Measurements from ENCODE around the gene TPCN1.

DNA sequence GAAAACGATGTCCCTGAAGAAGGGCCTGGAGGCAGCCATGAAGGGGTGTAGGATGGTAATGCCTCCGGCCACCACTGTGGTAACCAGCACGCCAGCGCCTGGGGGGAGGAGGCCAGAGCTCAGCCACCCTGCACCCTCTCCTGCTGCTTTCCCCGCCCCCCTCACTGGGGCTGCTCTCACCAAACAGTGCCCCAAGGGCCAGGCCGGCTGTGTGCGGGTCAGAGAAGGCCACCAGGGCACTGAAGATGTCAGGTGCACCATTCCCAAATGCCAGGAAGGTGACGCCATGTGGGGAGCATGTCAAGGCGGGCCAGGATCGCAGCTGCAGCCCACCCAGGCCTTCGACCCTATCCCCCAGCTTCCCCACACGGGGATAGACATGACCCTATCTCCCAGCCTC lies 99.1 kb downstream of the TPCN1 start:
- TF ChIP-seq, protein P1, sequence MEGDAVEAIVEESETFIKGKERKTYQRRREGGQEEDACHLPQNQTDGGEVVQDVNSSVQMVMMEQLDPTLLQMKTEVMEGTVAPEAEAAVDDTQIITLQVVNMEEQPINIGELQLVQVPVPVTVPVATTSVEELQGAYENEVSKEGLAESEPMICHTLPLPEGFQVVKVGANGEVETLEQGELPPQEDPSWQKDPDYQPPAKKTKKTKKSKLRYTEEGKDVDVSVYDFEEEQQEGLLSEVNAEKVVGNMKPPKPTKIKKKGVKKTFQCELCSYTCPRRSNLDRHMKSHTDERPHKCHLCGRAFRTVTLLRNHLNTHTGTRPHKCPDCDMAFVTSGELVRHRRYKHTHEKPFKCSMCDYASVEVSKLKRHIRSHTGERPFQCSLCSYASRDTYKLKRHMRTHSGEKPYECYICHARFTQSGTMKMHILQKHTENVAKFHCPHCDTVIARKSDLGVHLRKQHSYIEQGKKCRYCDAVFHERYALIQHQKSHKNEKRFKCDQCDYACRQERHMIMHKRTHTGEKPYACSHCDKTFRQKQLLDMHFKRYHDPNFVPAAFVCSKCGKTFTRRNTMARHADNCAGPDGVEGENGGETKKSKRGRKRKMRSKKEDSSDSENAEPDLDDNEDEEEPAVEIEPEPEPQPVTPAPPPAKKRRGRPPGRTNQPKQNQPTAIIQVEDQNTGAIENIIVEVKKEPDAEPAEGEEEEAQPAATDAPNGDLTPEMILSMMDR (IDR thresholded peaks at IDR 0.05) = no peak
- no peak for TF ChIP-seq POLR2A (IDR thresholded peaks at IDR 0.05)
